Smooth muscle cell (in vitro differentiated cells): ENCODE results near the gene PPARD. TPM values are rescaled to one million over a fixed set of nuclear protein-coding genes. Genes with fewer than 3 reads are reported as not detected.

Source experiments
- DNase-seq: peaks from one replicate; lab custom pipeline; 2025; ENCODE audit not compliant: unreplicated experiment; lab: John Stamatoyannopoulos, UW
- H2AFZ ChIP-seq: fragments of 200-600 bp; sonication (generic); 2 replicates; pipeline ENCODE4 v1.6.0; 2016; ENCODE audit warnings: antibody characterized with exemption, low read depth, mild to moderate bottlenecking
- H3F3A ChIP-seq: fragments of 200-600 bp; sonication (generic); 2 replicates; pipeline ENCODE4 v1.6.0; 2017; ENCODE audit warnings: antibody characterized with exemption, low read depth
- H3K27ac ChIP-seq: fragments of 200-600 bp; sonication (generic); 2 replicates; pipeline ENCODE4 v1.5.1; 2016; ENCODE audit warnings: low read depth, mild to moderate bottlenecking
- H3K27me3 ChIP-seq: fragments of 200-600 bp; sonication (generic); 2 replicates; pipeline ENCODE4 v1.6.1; 2016; ENCODE audit warnings: low read depth, mild to moderate bottlenecking
- H3K36me3 ChIP-seq: fragments of 200-600 bp; sonication (generic); 2 replicates; pipeline ENCODE4 v1.5.1; 2016; ENCODE audit warnings: low read depth
- H3K4me1 ChIP-seq: fragments of 200-600 bp; sonication (generic); 2 replicates; pipeline ENCODE4 v1.5.1; 2016; ENCODE audit warnings: low read depth
- H3K4me2 ChIP-seq: fragments of 200-600 bp; sonication (generic); 2 replicates; pipeline ENCODE4 v1.6.0; 2016; ENCODE audit warnings: mild to moderate bottlenecking
- H3K4me3 ChIP-seq: fragments of 200-600 bp; sonication (generic); 2 replicates; pipeline ENCODE4 v1.5.1; 2016; ENCODE audit warnings: mild to moderate bottlenecking
- H3K79me2 ChIP-seq: fragments of 200-600 bp; sonication (generic); 2 replicates; pipeline ENCODE4 v1.6.0; 2016; ENCODE audit warnings: low read depth, mild to moderate bottlenecking
- H3K9ac ChIP-seq: fragments of 200-600 bp; sonication (generic); 2 replicates; pipeline ENCODE4 v1.6.0; 2016; ENCODE audit warnings: low read depth
- H3K9me3 ChIP-seq: fragments of 200-600 bp; sonication (generic); replicated peaks from 2 replicates; pipeline ENCODE4 v1.5.1; 2016; ENCODE audit warnings: low read depth
- H4K20me1 ChIP-seq: fragments of 200-600 bp; sonication (generic); 2 replicates; pipeline ENCODE4 v1.6.0; 2016; ENCODE audit warnings: low read depth
- WGBS: methylation state at CpG from one replicate; pipeline ENCODE4 v1.1.7; 2016; ENCODE audit warnings: low lambda C conversion rate; 5-methylcytosine and 5-hydroxymethylcytosine counted together
- polyA plus RNA-seq: library from polyadenylated mRNA; unstranded; fragments of >200 nt; fragmentation: Nextera tagmentation; extraction: Ambion mirVana; gene quantifications from 2 replicates; pipeline ENCODE4 v1.2.1, GENCODE V29; 2016
- total RNA-seq: library from RNA; depleted of rRNA; stranded (reverse); fragments of >200 nt; gene quantifications from 2 replicates; pipeline ENCODE4 v1.2.3, GENCODE V29; 2014
- TF ChIP-seq, protein P1 (sequence below): fragments of 200-600 bp; sonication (generic); IDR thresholded peaks from 2 replicates; pipeline ENCODE4 v1.5.1; 2017; ENCODE audit warnings: borderline replicate concordance, mild to moderate bottlenecking, antibody characterized with exemption; ENCODE audit not compliant: insufficient read depth, poor library complexity, severe bottlenecking

PPARD gene
- total and polyA plus RNA-seq, 2 experiments from 2014 or later = 8.2 to 31.1 TPM

DNA sequence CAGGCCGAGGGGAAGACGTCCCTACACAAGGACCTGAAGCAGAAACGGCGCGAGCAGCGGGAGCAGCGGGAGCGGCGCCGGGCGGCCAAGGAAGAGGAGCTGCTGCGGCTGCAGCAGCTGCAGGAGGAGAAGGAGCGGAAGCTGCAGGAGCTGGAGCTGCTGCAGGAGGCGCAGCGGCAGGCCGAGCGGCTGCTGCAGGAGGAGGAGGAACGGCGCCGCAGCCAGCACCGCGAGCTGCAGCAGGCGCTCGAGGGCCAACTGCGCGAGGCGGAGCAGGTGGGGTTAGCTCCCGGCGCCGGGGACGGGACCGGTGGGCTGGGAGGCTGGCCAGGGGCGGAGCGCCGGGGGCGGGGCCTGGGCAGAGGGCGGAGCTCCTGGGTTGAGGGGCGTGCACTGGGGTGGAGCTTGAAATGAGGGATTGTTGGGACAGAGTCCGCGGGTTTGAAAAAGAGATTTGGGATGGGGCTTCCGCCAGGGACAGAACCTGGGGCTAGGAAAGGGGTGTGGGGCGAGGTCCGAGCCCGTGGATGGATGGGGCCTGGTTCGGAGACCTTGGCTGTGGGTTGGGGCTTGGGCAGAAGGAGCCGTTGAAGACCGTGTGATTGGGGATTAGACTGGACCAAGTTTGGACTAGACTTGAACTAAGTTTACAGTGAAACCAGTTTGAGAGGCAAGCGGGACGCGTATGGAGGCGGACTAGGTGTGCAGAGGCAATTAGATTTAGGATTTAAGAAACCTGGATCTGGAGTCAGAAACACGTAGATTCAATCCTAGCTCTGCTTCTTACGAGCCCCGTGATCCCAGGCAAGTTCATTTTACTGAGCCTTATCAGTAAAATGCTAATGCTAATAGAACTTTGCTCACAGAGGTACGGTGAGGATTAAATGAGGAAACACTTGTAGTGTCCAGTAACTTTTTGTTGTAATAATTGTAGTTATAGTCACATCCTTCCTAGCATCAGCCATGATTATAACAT, 23.9 kb upstream of the PPARD start:
- WGBS = 16% methylated on average over 49 of the region's 55 CpGs
- Histone ChIP-seq H3K9ac (no peak overlapping the region), H3K36me3 (no peaks in the 10 kb centered on the region), H3K27ac (no peak overlapping the region), H3F3A (no peaks in the 10 kb centered on the region), H3K9me3 (no peaks in the 10 kb centered on the region), H3K27me3 (peaks cover 22% of the 10 kb centered on the region), H3K4me1 (no peaks in the 10 kb centered on the region), H3K4me3 (peak overlapping the region; percentile 56), H3K79me2 (no peaks in the 10 kb centered on the region), H4K20me1 (no peaks in the 10 kb centered on the region), H3K4me2 (peak overlapping the region; percentile 84), H2AFZ (peak overlapping the region; percentile 87)
- peak; percentile 67 for DNase-seq
- TF ChIP-seq, protein P1, sequence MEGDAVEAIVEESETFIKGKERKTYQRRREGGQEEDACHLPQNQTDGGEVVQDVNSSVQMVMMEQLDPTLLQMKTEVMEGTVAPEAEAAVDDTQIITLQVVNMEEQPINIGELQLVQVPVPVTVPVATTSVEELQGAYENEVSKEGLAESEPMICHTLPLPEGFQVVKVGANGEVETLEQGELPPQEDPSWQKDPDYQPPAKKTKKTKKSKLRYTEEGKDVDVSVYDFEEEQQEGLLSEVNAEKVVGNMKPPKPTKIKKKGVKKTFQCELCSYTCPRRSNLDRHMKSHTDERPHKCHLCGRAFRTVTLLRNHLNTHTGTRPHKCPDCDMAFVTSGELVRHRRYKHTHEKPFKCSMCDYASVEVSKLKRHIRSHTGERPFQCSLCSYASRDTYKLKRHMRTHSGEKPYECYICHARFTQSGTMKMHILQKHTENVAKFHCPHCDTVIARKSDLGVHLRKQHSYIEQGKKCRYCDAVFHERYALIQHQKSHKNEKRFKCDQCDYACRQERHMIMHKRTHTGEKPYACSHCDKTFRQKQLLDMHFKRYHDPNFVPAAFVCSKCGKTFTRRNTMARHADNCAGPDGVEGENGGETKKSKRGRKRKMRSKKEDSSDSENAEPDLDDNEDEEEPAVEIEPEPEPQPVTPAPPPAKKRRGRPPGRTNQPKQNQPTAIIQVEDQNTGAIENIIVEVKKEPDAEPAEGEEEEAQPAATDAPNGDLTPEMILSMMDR = no peak

DNA sequence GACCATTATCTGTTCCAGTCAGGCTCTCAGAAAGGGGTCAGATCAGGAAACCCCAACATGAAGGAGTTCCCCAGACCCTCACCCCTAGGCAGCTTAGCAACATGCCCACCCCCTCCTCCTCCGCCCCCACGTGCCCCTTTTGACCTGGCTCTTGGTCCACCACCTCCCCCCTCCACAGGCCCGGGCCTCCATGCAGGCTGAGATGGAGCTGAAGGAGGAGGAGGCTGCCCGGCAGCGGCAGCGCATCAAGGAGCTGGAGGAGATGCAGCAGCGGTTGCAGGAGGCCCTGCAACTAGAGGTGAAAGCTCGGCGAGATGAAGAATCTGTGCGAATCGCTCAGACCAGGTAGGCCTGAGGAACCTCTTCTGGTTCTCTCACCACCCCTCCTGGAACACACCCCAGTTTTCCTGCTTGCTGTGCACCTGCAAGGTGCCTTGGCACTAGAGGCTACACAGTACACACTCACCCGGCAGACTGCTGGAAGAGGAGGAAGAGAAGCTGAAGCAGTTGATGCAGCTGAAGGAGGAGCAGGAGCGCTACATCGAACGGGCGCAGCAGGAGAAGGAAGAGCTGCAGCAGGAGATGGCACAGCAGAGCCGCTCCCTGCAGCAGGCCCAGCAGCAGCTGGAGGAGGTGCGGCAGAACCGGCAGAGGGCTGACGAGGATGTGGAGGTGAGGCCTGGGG, 22.9 kb upstream of the PPARD start:
- Histone ChIP-seq H3K4me1 (no peaks in the 10 kb centered on the region), H3F3A (no peaks in the 10 kb centered on the region), H3K9ac (no peak overlapping the region), H4K20me1 (no peaks in the 10 kb centered on the region), H3K27ac (no peak overlapping the region), H3K36me3 (no peaks in the 10 kb centered on the region), H3K27me3 (peaks cover 22% of the 10 kb centered on the region), H3K4me2 (no peak overlapping the region), H3K4me3 (no peak overlapping the region), H2AFZ (no peak overlapping the region), H3K9me3 (no peaks in the 10 kb centered on the region), H3K79me2 (no peaks in the 10 kb centered on the region)
- no peak for DNase-seq
- TF ChIP-seq, protein P1 = no peak
- WGBS = 94% methylated on average over 19 of the region's 20 CpGs

DNA sequence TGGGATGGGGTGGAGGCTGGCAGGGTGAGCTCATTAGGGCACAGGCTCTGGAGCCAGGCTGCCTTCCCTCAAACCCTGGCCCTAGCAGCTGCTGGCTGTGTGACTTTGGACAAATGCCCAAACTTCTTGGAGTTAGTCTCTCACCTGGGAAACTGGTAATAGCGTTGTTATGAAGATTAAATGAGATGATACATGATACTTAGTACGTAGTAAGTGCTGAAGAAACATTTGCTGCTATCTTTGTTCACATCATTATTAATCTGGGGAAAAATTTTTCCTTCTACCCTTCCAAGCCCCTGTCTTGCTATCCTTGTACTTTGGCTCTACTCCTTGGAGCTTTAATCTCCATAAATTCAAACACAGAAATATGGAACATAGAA, 22.3 kb upstream of the PPARD start:
- no peak overlapping the region for H3K4me3 ChIP-seq
- no peaks in the 10 kb centered on the region for H3K9me3 ChIP-seq
- no peak overlapping the region for H3K4me2 ChIP-seq
- no peaks in the 10 kb centered on the region for H4K20me1 ChIP-seq
- H3K79me2 ChIP-seq = no peaks in the 10 kb centered on the region
- no peak overlapping the region for H3K27ac ChIP-seq
- DNase-seq = no peak
- no peak overlapping the region for H3K9ac ChIP-seq
- H3F3A ChIP-seq = no peaks in the 10 kb centered on the region
- no peak overlapping the region for H2AFZ ChIP-seq
- H3K4me1 ChIP-seq = no peaks in the 10 kb centered on the region
- H3K36me3 ChIP-seq = no peaks in the 10 kb centered on the region
- H3K27me3 ChIP-seq = peaks cover 18% of the 10 kb centered on the region
- TF ChIP-seq, protein P1 = no peak
- WGBS = 92% methylated on average over 2 of the region's 2 CpGs
